LNCAP (cell line): Measurements from ENCODE around the gene LRRC8E.

Source experiments
- CTCF ChIP-seq: fragments of 450-650 bp; IDR thresholded peaks from 2 replicates; pipeline ENCODE4 v1.5.1; 2017; ENCODE audit warnings: mild to moderate bottlenecking

Gene LRRC8E

GRCh38 chr19:7888826-7889217 lies 512 bp downstream of the LRRC8E start:
- no peak for TF ChIP-seq CTCF

GRCh38 chr19:7894612-7895309 lies 6.5 kb downstream of the LRRC8E start:
- no peak for TF ChIP-seq CTCF

GRCh38 chr19:7895565-7895964 lies 7.3 kb downstream of the LRRC8E start:
- no peak for TF ChIP-seq CTCF

GRCh38 chr19:7897292-7897691 lies 9.0 kb downstream of the LRRC8E start:
- TF ChIP-seq CTCF, result no peak

GRCh38 chr19:7898967-7899366 lies 10.7 kb downstream of the LRRC8E start:
- TF ChIP-seq CTCF, result no peak

- no peak for TF ChIP-seq CTCF
These were observed 11.6 kb downstream of the LRRC8E start for GRCh38 chr19:7899751-7900378.

- TF ChIP-seq CTCF, result no peak
These were observed 12.1 kb downstream of the LRRC8E start for GRCh38 chr19:7900401-7900870.
